ENCODE data around the gene NEXN. TPM values are rescaled to one million over a fixed set of nuclear protein-coding genes. Genes with fewer than 3 reads are reported as not detected.
A peak's percentile ranks its signal among the peaks of the same experiment; 100 is the strongest.

Gene NEXN
- polyA plus RNA-seq, 1 of the 3 experiments (the other 2 are of a cell fraction) = 3.6 TPM

DNA sequence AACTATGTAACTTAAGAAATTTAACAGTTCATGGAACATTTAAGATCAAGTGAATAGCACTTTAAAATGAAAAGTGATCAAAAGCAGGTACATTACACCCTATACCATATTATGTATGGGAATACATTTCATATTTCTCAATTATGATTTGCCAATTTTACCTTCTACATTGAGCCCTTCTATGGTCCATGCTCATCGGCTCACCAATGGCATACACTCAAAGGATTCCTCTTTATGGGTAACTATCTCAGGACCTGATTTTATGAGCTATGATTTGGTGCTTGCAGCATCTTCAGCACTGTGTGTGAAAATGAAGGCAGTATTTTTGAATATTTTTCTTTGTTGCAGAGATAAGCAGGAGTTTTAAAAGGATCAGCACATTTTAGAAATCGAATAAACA is 56.9 kb downstream of the NEXN start:
- Histone ChIP-seq H3K36me3 (replicated peaks in 1 of 2; ENCODE audit: control insufficient read depth in 1 of 2, insufficient read depth in 2 of 2, low read length in 1 of 2) (peaks cover 93 to 96% of the 10 kb centered on the region in 2 experiments), H3K27me3 (ENCODE audit: insufficient read depth) (no peaks in the 10 kb centered on the region), H3K4me2 (no peak overlapping the region), H3K4me1 (ENCODE audit: control insufficient read depth in 1 of 2, insufficient read depth in 2 of 2, low read depth in 1 of 2, low read length in 1 of 2) (peaks cover 0 to 4% of the 10 kb centered on the region in 2 experiments; a peak in 2 of 4 replicates), H3K27ac (ENCODE audit: low read depth in 2 of 2, low read length in 1 of 2) (no peak overlapping the region), H3K9me3 (no peaks in the 10 kb centered on the region), H3K9ac (no peak overlapping the region), H2AFZ (ENCODE audit: low read depth) (no peak overlapping the region), H3K79me2 (ENCODE audit: insufficient read depth) (peaks cover 52% of the 10 kb centered on the region), H3K4me3 (ENCODE audit: low read depth in 2 of 2, low read length in 1 of 2) (no peak overlapping the region), H4K20me1 (ENCODE audit: insufficient read depth) (no peaks in the 10 kb centered on the region), H3F3A (replicated peaks; ENCODE audit: insufficient read depth) (peaks cover 82% of the 10 kb centered on the region), H3K9me2 (no peaks in the 10 kb centered on the region)
- WGBS (ENCODE audit: low lambda C conversion rate) = 92% methylated on average over 2 of the region's 2 CpGs
- TF ChIP-seq FOXM1 (IDR thresholded peaks at IDR 0.05; ENCODE audit: low read depth) (no peak), MEF2A (IDR thresholded peaks at IDR 0.05; ENCODE audit: borderline replicate concordance, low read depth) (no peak), ELF1 (IDR thresholded peaks at IDR 0.05) (no peak)
- ChIA-PET POLR2A (no interaction called here), CTCF (interaction anchor here (0.7 to 2.8 kb wide), 3 partner anchors 12 to 28 kb away, joined by 3 to 8 read pairs (median 5); no protein-coding TSS in a partner anchor)
- no peak for DNase-seq

DNA sequence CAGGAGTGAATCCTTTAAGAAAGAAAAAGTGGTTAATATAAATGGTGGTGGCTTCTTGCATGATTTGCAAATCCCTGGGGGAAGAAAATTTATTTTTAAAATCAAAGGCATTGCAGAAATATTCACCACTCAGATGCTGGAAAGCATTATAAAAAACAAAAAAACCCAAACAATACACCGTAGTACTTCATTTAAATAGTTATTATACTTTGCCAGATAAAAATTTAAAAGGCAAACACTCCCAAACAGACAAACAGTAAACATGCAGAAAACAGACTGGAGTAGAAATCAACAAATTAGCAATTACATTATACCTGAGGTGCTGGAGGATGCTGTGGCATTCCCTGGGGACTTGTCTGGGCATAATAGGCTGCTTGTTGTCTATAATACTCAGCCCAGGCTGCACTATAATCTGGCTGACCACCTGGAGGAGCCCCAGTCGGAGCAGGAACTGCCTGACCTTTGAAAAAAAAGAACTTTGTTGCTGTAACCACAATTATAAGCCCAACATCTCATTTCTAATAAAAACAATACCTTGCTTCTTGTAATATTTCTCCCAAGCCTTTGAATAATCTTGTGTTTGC is 60.5 kb downstream of the NEXN start:
- H3K27ac ChIP-seq (ENCODE audit: low read depth in 2 of 2, low read length in 1 of 2) = peak overlapping the region; percentile 7 to 48
- DNase-seq = peak; percentile 7
- no peaks in the 10 kb centered on the region for H3K9me3 ChIP-seq
- no peaks in the 10 kb centered on the region for H3K27me3 ChIP-seq (ENCODE audit: insufficient read depth)
- POLR2A ChIA-PET = no interaction called here
- H3K9ac ChIP-seq = no peak overlapping the region
- CTCF ChIA-PET = no interaction called here
- H4K20me1 ChIP-seq (ENCODE audit: insufficient read depth) = no peaks in the 10 kb centered on the region
- 81% methylated on average over 2 of the region's 2 CpGs for WGBS (ENCODE audit: low lambda C conversion rate)
- H3K4me1 ChIP-seq (ENCODE audit: control insufficient read depth in 1 of 2, insufficient read depth in 2 of 2, low read depth in 1 of 2, low read length in 1 of 2) = peaks cover 0 to 4% of the 10 kb centered on the region in 2 experiments; a peak in 2 of 4 replicates
- H3K4me3 ChIP-seq (ENCODE audit: low read depth in 2 of 2, low read length in 1 of 2) = no peak overlapping the region
- no peak overlapping the region for H3K4me2 ChIP-seq
- peaks cover 91 to 96% of the 10 kb centered on the region in 2 experiments for H3K36me3 ChIP-seq (replicated peaks in 1 of 2; ENCODE audit: control insufficient read depth in 1 of 2, insufficient read depth in 2 of 2, low read length in 1 of 2)
- H3K79me2 ChIP-seq (ENCODE audit: insufficient read depth) = peaks cover 79% of the 10 kb centered on the region
- H2AFZ ChIP-seq (ENCODE audit: low read depth) = no peak overlapping the region
- no peaks in the 10 kb centered on the region for H3K9me2 ChIP-seq
- peaks cover 52% of the 10 kb centered on the region for H3F3A ChIP-seq (replicated peaks; ENCODE audit: insufficient read depth)
- TF ChIP-seq, protein P1, sequence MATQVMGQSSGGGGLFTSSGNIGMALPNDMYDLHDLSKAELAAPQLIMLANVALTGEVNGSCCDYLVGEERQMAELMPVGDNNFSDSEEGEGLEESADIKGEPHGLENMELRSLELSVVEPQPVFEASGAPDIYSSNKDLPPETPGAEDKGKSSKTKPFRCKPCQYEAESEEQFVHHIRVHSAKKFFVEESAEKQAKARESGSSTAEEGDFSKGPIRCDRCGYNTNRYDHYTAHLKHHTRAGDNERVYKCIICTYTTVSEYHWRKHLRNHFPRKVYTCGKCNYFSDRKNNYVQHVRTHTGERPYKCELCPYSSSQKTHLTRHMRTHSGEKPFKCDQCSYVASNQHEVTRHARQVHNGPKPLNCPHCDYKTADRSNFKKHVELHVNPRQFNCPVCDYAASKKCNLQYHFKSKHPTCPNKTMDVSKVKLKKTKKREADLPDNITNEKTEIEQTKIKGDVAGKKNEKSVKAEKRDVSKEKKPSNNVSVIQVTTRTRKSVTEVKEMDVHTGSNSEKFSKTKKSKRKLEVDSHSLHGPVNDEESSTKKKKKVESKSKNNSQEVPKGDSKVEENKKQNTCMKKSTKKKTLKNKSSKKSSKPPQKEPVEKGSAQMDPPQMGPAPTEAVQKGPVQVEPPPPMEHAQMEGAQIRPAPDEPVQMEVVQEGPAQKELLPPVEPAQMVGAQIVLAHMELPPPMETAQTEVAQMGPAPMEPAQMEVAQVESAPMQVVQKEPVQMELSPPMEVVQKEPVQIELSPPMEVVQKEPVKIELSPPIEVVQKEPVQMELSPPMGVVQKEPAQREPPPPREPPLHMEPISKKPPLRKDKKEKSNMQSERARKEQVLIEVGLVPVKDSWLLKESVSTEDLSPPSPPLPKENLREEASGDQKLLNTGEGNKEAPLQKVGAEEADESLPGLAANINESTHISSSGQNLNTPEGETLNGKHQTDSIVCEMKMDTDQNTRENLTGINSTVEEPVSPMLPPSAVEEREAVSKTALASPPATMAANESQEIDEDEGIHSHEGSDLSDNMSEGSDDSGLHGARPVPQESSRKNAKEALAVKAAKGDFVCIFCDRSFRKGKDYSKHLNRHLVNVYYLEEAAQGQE (IDR thresholded peaks at IDR 0.05; ENCODE audit: low read depth, low read length) = no peak
- TF ChIP-seq YY1 (IDR thresholded peaks at IDR 0.05; ENCODE audit: low read depth) = no peak
- no peak for TF ChIP-seq MXI1 (IDR thresholded peaks at IDR 0.05; ENCODE audit: low read depth, low read length)
- no peak for TF ChIP-seq RFX5 (IDR thresholded peaks at IDR 0.05; ENCODE audit: low read length)
- no peak for TF ChIP-seq GATA2 (CRISPR knock-in tag; IDR thresholded peaks at IDR 0.05)
- peak; percentile 28 for TF ChIP-seq RAD21 (IDR thresholded peaks at IDR 0.05; ENCODE audit: low read length)
- TF ChIP-seq TAF1 (IDR thresholded peaks at IDR 0.05; ENCODE audit: borderline replicate concordance, low read depth, low read length) = no peak
- TF ChIP-seq TEAD4 (IDR thresholded peaks at IDR 0.05; ENCODE audit: borderline replicate concordance, insufficient read depth) = no peak
- TF ChIP-seq SMC3 (IDR thresholded peaks at IDR 0.05; ENCODE audit: low read depth, low read length) = peak; percentile 18; the same call in 1 of the 2 replicates
- no peak for TF ChIP-seq FOSL2 (IDR thresholded peaks at IDR 0.05; ENCODE audit: borderline replicate concordance, low read depth)
- TF ChIP-seq, protein P2, sequence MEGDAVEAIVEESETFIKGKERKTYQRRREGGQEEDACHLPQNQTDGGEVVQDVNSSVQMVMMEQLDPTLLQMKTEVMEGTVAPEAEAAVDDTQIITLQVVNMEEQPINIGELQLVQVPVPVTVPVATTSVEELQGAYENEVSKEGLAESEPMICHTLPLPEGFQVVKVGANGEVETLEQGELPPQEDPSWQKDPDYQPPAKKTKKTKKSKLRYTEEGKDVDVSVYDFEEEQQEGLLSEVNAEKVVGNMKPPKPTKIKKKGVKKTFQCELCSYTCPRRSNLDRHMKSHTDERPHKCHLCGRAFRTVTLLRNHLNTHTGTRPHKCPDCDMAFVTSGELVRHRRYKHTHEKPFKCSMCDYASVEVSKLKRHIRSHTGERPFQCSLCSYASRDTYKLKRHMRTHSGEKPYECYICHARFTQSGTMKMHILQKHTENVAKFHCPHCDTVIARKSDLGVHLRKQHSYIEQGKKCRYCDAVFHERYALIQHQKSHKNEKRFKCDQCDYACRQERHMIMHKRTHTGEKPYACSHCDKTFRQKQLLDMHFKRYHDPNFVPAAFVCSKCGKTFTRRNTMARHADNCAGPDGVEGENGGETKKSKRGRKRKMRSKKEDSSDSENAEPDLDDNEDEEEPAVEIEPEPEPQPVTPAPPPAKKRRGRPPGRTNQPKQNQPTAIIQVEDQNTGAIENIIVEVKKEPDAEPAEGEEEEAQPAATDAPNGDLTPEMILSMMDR (IDR thresholded peaks at IDR 0.05) = peak; percentile 41
- TF ChIP-seq JUND (IDR thresholded peaks at IDR 0.05) = no peak
- TF ChIP-seq, protein P3, sequence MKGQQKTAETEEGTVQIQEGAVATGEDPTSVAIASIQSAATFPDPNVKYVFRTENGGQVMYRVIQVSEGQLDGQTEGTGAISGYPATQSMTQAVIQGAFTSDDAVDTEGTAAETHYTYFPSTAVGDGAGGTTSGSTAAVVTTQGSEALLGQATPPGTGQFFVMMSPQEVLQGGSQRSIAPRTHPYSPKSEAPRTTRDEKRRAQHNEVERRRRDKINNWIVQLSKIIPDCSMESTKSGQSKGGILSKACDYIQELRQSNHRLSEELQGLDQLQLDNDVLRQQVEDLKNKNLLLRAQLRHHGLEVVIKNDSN (IDR thresholded peaks at IDR 0.05; ENCODE audit: borderline replicate concordance, low read depth) = no peak
- TF ChIP-seq GABPA (IDR thresholded peaks at IDR 0.05; ENCODE audit: low read depth) = no peak
- TF ChIP-seq EZH2phosphoT487 (IDR thresholded peaks at IDR 0.05; ENCODE audit: borderline replicate concordance, low read depth) = no peak
- TF ChIP-seq, protein P4, sequence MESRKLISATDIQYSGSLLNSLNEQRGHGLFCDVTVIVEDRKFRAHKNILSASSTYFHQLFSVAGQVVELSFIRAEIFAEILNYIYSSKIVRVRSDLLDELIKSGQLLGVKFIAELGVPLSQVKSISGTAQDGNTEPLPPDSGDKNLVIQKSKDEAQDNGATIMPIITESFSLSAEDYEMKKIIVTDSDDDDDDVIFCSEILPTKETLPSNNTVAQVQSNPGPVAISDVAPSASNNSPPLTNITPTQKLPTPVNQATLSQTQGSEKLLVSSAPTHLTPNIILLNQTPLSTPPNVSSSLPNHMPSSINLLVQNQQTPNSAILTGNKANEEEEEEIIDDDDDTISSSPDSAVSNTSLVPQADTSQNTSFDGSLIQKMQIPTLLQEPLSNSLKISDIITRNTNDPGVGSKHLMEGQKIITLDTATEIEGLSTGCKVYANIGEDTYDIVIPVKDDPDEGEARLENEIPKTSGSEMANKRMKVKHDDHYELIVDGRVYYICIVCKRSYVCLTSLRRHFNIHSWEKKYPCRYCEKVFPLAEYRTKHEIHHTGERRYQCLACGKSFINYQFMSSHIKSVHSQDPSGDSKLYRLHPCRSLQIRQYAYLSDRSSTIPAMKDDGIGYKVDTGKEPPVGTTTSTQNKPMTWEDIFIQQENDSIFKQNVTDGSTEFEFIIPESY (IDR thresholded peaks at IDR 0.05; ENCODE audit: borderline replicate concordance, low read depth) = no peak
